ENCODE data around the gene HDGFL1. TPM values are rescaled to one million over a fixed set of nuclear protein-coding genes. Genes with fewer than 3 reads are reported as not detected.

HDGFL1 gene
- polyA plus RNA-seq, 1 donor from 2014 or later, result not detected

- no peaks in the 10 kb centered on the region for H3K9me3 ChIP-seq (ENCODE audit: low read length)
- no peaks in the 10 kb centered on the region for H3K9me2 ChIP-seq (ENCODE audit: insufficient read depth, low read length)
- H3K27ac ChIP-seq (ENCODE audit: low read length), result no peak overlapping the region
- H4K20me1 ChIP-seq (ENCODE audit: insufficient read depth), result no peaks in the 10 kb centered on the region
- TF ChIP-seq EZH2 (IDR thresholded peaks at IDR 0.05; ENCODE audit: borderline replicate concordance, insufficient read depth, low read length, poor library complexity, severe bottlenecking) (no peak), MXI1 (conservative IDR thresholded peaks at IDR 0.05; ENCODE audit: poor library complexity, severe bottlenecking) (no peak), RAD21 (conservative IDR thresholded peaks at IDR 0.05) (no peak), TAF1 (IDR thresholded peaks at IDR 0.05; ENCODE audit: low read depth) (no peak)
- no peak overlapping the region for H3K4me3 ChIP-seq (ENCODE audit: low read length)
- H3F3A ChIP-seq (ENCODE audit: insufficient read depth, low read length, poor library complexity, severe bottlenecking), result no peaks in the 10 kb centered on the region
- H3K27me3 ChIP-seq (ENCODE audit: insufficient read depth, low read depth, low read length), result no peaks in the 10 kb centered on the region
- H3K4me2 ChIP-seq (ENCODE audit: low read length), result no peak overlapping the region
- no peaks in the 10 kb centered on the region for H3K79me2 ChIP-seq (replicated peaks; ENCODE audit: insufficient read depth, low read length)
- H2AFZ ChIP-seq (ENCODE audit: low read depth, low read length), result no peak overlapping the region
- no peaks in the 10 kb centered on the region for H3K36me3 ChIP-seq (ENCODE audit: insufficient read depth, low read length)
- H3K9ac ChIP-seq (ENCODE audit: low read length), result no peak overlapping the region
Observed at GRCh38 chr6:22544476-22544875, 24.9 kb upstream of the HDGFL1 start.

GRCh38 chr6:22545051-22545450 lies 24.3 kb upstream of the HDGFL1 start:
- no peak overlapping the region for H3K4me3 ChIP-seq (ENCODE audit: low read length)

More at GRCh38 chr6:22545051-22545450, 24.3 kb upstream of the HDGFL1 start:
- H3K9me3 ChIP-seq (ENCODE audit: low read length), result no peaks in the 10 kb centered on the region
- no peak overlapping the region for H3K9ac ChIP-seq (ENCODE audit: low read length)
- H3K27me3 ChIP-seq (ENCODE audit: insufficient read depth, low read depth, low read length), result no peaks in the 10 kb centered on the region
- no peaks in the 10 kb centered on the region for H3K36me3 ChIP-seq (ENCODE audit: insufficient read depth, low read length)
- H3K27ac ChIP-seq (ENCODE audit: low read length), result no peak overlapping the region
- no peaks in the 10 kb centered on the region for H3K9me2 ChIP-seq (ENCODE audit: insufficient read depth, low read length)
- H3K4me2 ChIP-seq (ENCODE audit: low read length), result no peak overlapping the region
- no peaks in the 10 kb centered on the region for H3F3A ChIP-seq (ENCODE audit: insufficient read depth, low read length, poor library complexity, severe bottlenecking)
- H4K20me1 ChIP-seq (ENCODE audit: insufficient read depth), result no peaks in the 10 kb centered on the region
- H2AFZ ChIP-seq (ENCODE audit: low read depth, low read length), result no peak overlapping the region
- no peaks in the 10 kb centered on the region for H3K79me2 ChIP-seq (replicated peaks; ENCODE audit: insufficient read depth, low read length)
- TF ChIP-seq TAF1 (IDR thresholded peaks at IDR 0.05; ENCODE audit: low read depth) (no peak), EP300 (conservative IDR thresholded peaks at IDR 0.05; ENCODE audit: poor library complexity, severe bottlenecking) (no peak), SMC3 (conservative IDR thresholded peaks at IDR 0.05; ENCODE audit: poor library complexity) (no peak), MXI1 (conservative IDR thresholded peaks at IDR 0.05; ENCODE audit: poor library complexity, severe bottlenecking) (no peak), POLR2AphosphoS5 (IDR thresholded peaks at IDR 0.05) (no peak), CTCF (IDR thresholded peaks at IDR 0.05; ENCODE audit: poor library complexity, severe bottlenecking) (no peak), REST (IDR thresholded peaks at IDR 0.05; ENCODE audit: borderline replicate concordance) (no peak), EZH2 (IDR thresholded peaks at IDR 0.05; ENCODE audit: borderline replicate concordance, insufficient read depth, low read length, poor library complexity, severe bottlenecking) (no peak), RAD21 (conservative IDR thresholded peaks at IDR 0.05) (no peak)
